DND-41 (cell line): ENCODE measurements around the gene RELCH.
"Not testable (repeated sequence)": the region's sequence is repeated elsewhere in the genome, so short reads cannot be mapped to it uniquely, and the experiment has no call there.

Experiments
- ATAC-seq: fragments of 200-7000 bp; cut with Tn5 transposase; 3 replicates; pipeline ENCODE4 v1.9.1; 2021; ENCODE audit warnings: low read depth; ENCODE audit not compliant: insufficient read depth
- DNase-seq: peaks from one replicate; pipeline ENCODE4 v3.0.0-alpha.2; 2020
- H2AFZ ChIP-seq: 2 replicates; pipeline ENCODE4 v1.6.0; 2012; ENCODE audit warnings: low read depth, low read length
- H3K27ac ChIP-seq: 2 replicates; pipeline ENCODE4 v1.5.1; 2012; ENCODE audit warnings: low read length, inconsistent platforms
- H3K27me3 ChIP-seq: fragments of 200-600 bp; sonication (generic); 2 replicates; pipeline ENCODE4 v1.6.0; 2012; ENCODE audit warnings: low read length, mild to moderate bottlenecking, inconsistent platforms; ENCODE audit not compliant: insufficient read depth, poor library complexity
- H3K36me3 ChIP-seq: 2 replicates; pipeline ENCODE4 v1.5.1; 2012; ENCODE audit warnings: low read length, inconsistent platforms; ENCODE audit not compliant: insufficient read depth
- H3K4me1 ChIP-seq: 2 replicates; pipeline ENCODE4 v1.5.1; 2012; ENCODE audit warnings: mild to moderate bottlenecking, low read length; ENCODE audit not compliant: insufficient read depth
- H3K4me2 ChIP-seq: 2 replicates; pipeline ENCODE4 v1.6.0; 2012; ENCODE audit warnings: mild to moderate bottlenecking, moderate library complexity, low read length, inconsistent platforms; ENCODE audit not compliant: insufficient read depth
- H3K4me3 ChIP-seq, 2 experiments: fragments of 200-600 bp in 1 of 2; shearing (Covaris generic) in 1 of 2; 2 replicates each; pipeline ENCODE4 v1.5.1; 2012 to 2016; ENCODE audit warnings: inconsistent platforms in 2 of 2, low read length in 2 of 2, mild to moderate bottlenecking in 2 of 2, low read depth in 1 of 2, moderate library complexity in 1 of 2
- H3K79me2 ChIP-seq: 2 replicates; pipeline ENCODE4 v1.6.0; 2012; ENCODE audit warnings: low read length, inconsistent platforms; ENCODE audit not compliant: insufficient read depth
- H3K9ac ChIP-seq: 2 replicates; pipeline ENCODE4 v1.6.0; 2012; ENCODE audit warnings: low read depth, mild to moderate bottlenecking, inconsistent platforms, low read length, moderate library complexity
- H3K9me3 ChIP-seq: 2 replicates; pipeline ENCODE4 v1.5.1; 2012; ENCODE audit warnings: low read length, moderate library complexity, mild to moderate bottlenecking, inconsistent platforms; ENCODE audit not compliant: insufficient read depth, severe bottlenecking
- H4K20me1 ChIP-seq: 2 replicates; pipeline ENCODE4 v1.6.0; 2012; ENCODE audit warnings: low read length; ENCODE audit not compliant: insufficient read depth
- CTCF ChIP-seq: IDR thresholded peaks from 2 replicates; pipeline ENCODE4 v1.5.1; 2012; ENCODE audit warnings: borderline replicate concordance, low read length, moderate library complexity, mild to moderate bottlenecking; ENCODE audit not compliant: poor library complexity, severe bottlenecking; ENCODE audit errors: extremely low read depth
- EZH2 ChIP-seq: IDR thresholded peaks from 3 replicates; pipeline ENCODE4 v1.6.1; 2012; ENCODE audit warnings: borderline replicate concordance, low read depth, mild to moderate bottlenecking, moderate library complexity, low read length, inconsistent platforms; ENCODE audit not compliant: severe bottlenecking

The RELCH gene

GRCh38 chr18:62165583-62165982 is 21.5 kb upstream of the RELCH start:
- H3K27me3 ChIP-seq = no peaks in the 10 kb centered on the region
- DNase-seq (no peak), ATAC-seq (no peak)
- no peaks in the 10 kb centered on the region; the same call in 1 of the 2 replicates for H3K79me2 ChIP-seq
- no peaks in the 10 kb centered on the region; the same call in 1 of the 2 replicates for H4K20me1 ChIP-seq
- H3K4me3 ChIP-seq = no peak overlapping the region
- no peaks in the 10 kb centered on the region for H3K9me3 ChIP-seq
- H3K27ac ChIP-seq = no peak overlapping the region
- H2AFZ ChIP-seq = no peak overlapping the region
- no peak for TF ChIP-seq EZH2
- TF ChIP-seq CTCF = no peak
- 0 out of 2 replicates have a peak, but pooled peaks cover 3% of the 10 kb centered on the region for H3K4me1 ChIP-seq
- no peak overlapping the region for H3K9ac ChIP-seq
- H3K4me2 ChIP-seq = no peak overlapping the region
- no peaks in the 10 kb centered on the region for H3K36me3 ChIP-seq

GRCh38 chr18:62166524-62166923 is 20.5 kb upstream of the RELCH start:
- not testable (repeated sequence) for H3K9me3 ChIP-seq, H3K27me3 ChIP-seq, H2AFZ ChIP-seq, H4K20me1 ChIP-seq, DNase-seq, ATAC-seq, H3K36me3 ChIP-seq, H3K4me3 ChIP-seq, H3K79me2 ChIP-seq, H3K4me1 ChIP-seq, H3K27ac ChIP-seq, H3K4me2 ChIP-seq, H3K9ac ChIP-seq

DNA sequence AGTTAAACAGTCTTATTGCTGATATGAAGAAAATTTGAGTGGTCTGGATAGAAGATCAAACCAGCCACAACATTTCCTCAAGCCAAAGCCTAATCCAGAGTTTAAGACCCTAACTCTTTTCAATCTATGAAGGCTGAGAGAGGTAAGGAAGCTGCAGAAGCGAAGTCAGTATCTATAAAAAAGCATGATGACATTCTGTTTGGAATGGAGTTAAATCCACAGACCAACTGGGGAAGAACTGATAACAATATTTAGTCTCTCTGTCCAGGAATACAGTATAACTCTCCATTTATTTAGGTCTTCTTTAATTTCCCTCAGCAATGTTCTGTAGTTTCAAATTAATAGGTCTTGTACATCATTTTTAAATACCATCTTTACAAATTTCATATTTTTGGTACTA is 16.2 kb upstream of the RELCH start:
- Histone ChIP-seq H3K79me2 (peaks cover 7% of the 10 kb centered on the region; the same call in 1 of the 2 replicates), H3K9me3 (no peaks in the 10 kb centered on the region), H3K9ac (no peak overlapping the region), H2AFZ (no peak overlapping the region), H3K27ac (no peak overlapping the region), H4K20me1 (no peaks in the 10 kb centered on the region), H3K4me1 (no peaks in the 10 kb centered on the region), H3K4me2 (no peak overlapping the region), H3K27me3 (no peaks in the 10 kb centered on the region), H3K4me3 (no peak overlapping the region), H3K36me3 (no peaks in the 10 kb centered on the region)
- no peak for DNase-seq
- no peak for ATAC-seq
- no peak for TF ChIP-seq CTCF
- no peak for TF ChIP-seq EZH2

DNA sequence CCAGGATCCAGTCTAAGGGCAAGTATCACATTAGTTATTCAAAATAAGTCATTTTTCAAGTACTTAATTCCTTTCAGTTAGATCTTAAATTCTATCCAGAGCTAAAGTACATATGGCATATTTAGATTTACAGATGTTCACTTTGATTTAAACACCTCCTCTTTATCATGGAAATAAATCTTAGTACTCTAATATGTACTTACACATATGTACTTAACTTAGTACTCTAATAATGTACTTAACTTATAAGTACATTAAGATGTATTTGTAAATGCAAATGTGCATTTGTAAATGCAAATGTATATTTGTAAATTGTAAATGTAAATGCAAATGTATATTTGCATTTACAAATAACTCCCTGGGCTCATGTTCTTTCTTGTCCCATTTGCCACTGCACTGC is 14.8 kb upstream of the RELCH start:
- no peak overlapping the region for H3K4me2 ChIP-seq
- no peaks in the 10 kb centered on the region for H3K27me3 ChIP-seq
- no peak overlapping the region for H3K9ac ChIP-seq
- H3K27ac ChIP-seq = no peak overlapping the region
- ATAC-seq (no peak), DNase-seq (no peak)
- no peaks in the 10 kb centered on the region for H3K9me3 ChIP-seq
- H3K79me2 ChIP-seq = peaks cover 7% of the 10 kb centered on the region; the same call in 1 of the 2 replicates
- TF ChIP-seq EZH2 (no peak), CTCF (no peak)
- no peaks in the 10 kb centered on the region for H3K36me3 ChIP-seq
- H4K20me1 ChIP-seq = no peaks in the 10 kb centered on the region
- no peak overlapping the region for H3K4me3 ChIP-seq
- H2AFZ ChIP-seq = no peak overlapping the region
- H3K4me1 ChIP-seq = no peaks in the 10 kb centered on the region
